EH (cell line): ENCODE results near the gene CEP57L1.
"Not testable (repeated sequence)": the region's sequence is repeated elsewhere in the genome, so short reads cannot be mapped to it uniquely, and the experiment has no call there.

Experiments
- DNase-seq: peaks from one replicate; pipeline ENCODE4 v3.0.0-alpha.2; 2015; ENCODE audit warnings: low read depth

Gene CEP57L1

GRCh38 chr6:109172101-109172746 lies 76.9 kb downstream of the CEP57L1 start:
- peak; percentile 71 for DNase-seq

GRCh38 chr6:109174916-109175315 lies 79.6 kb downstream of the CEP57L1 start:
- DNase-seq: peak; percentile 91

GRCh38 chr6:109178921-109179320 lies 83.6 kb downstream of the CEP57L1 start:
- no peak for DNase-seq

GRCh38 chr6:109179507-109179906 lies 84.2 kb downstream of the CEP57L1 start:
- DNase-seq: no peak

- DNase-seq: no peak
These were observed 87.3 kb downstream of the CEP57L1 start for GRCh38 chr6:109182578-109182977.

- no peak for DNase-seq
These were observed 87.9 kb downstream of the CEP57L1 start for GRCh38 chr6:109183109-109183650.

DNA sequence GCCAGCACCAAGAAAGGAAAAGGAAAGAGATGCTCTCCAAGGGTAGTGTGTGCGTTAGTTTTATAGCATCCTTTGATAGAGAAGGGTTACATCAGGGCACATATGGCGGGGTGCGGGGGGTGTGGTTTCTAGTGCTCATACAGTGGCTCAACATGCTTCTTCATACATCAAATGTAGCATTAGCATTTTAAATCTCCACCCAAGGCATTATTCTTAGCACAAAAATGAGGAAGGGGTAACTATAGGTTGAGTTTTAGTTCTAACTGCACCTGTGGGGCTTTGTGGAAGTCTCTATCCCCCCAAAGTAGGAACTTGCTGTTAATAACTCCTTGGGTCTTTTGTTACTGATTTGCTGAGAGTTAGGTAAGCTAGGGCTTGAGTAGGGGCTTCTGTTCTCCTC lies 89.3 kb downstream of the CEP57L1 start:
- no peak for DNase-seq

GRCh38 chr6:109186012-109186411 lies 90.7 kb downstream of the CEP57L1 start:
- DNase-seq: no peak

DNA sequence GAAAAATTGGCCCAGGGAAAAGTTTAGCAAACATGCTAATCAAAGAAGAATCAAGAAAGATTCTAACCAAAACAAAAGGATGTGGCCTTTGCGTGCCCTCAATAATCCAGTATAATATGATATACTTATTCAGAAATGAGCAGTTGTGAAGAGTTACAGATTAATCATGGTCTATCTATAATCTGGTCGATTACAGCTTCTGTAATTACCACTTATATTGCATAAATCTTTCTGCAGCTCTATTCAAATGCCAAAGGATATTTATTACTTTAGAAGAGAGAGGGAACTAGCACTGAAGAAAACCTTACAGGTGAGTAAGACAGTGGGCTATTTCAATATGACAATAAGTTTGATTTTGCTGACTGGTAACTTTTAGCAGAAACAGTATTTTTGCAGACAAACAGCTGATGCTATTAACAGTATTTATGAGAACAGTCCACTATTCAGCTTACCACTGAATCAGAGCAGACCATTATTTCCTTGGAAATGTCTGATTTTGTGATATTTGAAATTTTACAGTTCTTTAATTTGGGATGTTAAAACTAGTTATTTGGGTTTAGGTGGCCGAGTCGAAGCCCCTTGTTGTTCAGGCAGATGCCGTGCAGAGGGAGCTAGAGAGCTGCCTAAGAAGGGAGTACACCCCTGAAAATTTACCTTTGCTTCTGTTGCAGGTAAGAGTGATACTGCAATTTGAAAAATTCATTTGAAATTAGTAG lies 92.2 kb downstream of the CEP57L1 start:
- peak; percentile 29 for DNase-seq

DNA sequence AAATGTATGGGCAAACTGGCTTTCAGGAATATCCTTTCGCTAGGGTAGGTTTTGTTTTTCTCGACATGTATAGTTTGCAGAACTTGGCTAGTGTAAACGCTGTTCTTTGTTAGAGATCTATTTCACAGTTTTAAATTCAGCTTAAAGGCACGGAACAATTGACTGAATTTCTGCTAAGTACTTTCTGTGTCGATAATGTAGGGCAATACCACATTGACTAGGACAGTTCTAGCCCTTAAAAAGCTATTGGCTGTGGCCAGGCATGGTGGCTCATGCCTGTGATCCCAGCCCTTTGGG lies 92.8 kb downstream of the CEP57L1 start:
- DNase-seq: no peak

GRCh38 chr6:109191368-109191767 lies 96.1 kb downstream of the CEP57L1 start:
- not testable (repeated sequence) for DNase-seq

DNA sequence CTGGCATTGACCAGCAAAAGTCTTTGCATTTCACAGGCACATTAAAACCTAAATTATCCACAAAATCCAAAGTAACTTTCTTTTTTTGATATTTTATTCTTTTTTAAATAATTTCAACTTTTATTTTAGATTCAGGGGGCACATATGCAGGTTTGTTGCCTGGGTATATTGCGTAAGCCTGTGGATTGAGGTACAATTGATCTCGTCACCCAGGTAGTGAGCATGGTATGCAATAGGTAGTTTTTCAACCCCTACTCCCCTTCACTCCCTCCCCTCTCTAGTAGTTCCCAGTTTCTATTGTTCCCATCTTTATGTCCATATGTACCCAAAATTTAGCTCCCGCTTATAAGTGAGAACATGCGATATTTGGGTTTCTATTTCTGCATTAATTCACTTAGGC lies 97.6 kb downstream of the CEP57L1 start:
- no peak for DNase-seq

GRCh38 chr6:109194880-109195279 lies 99.6 kb downstream of the CEP57L1 start:
- no peak for DNase-seq

GRCh38 chr6:109197061-109197460 lies 101.8 kb downstream of the CEP57L1 start:
- DNase-seq: no peak

GRCh38 chr6:109202409-109203264 lies 107.3 kb downstream of the CEP57L1 start:
- DNase-seq: no peak

GRCh38 chr6:109204511-109204910 lies 109.2 kb downstream of the CEP57L1 start:
- DNase-seq: no peak

DNA sequence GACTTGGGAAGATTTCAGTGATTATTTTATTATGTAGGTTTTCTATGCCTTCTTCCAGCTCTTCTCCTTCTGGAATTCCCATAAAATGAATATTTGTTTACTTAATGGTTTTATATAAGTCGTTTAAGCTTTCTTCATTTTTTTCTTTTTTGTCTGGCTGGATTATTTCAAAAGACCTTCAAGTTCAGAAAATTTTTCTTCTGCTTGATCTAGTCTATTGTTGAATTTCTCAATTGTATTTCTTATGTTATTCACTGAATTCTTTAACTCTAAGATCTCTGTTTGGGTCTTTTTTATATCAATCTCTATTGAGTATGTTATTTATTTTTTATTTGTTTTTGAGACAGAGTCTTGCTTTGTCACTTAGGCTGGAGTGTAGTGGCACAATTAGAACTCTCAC lies 117.4 kb downstream of the CEP57L1 start:
- no peak for DNase-seq
